ENCODE results near the gene FLOT2.

GRCh38 chr17:28896491-28896883, 1.0 kb downstream of the FLOT2 start:
- TF ChIP-seq SUZ12 (IDR thresholded peaks at IDR 0.05; ENCODE audit: low read length) (no peak), POLR2AphosphoS5 (IDR thresholded peaks at IDR 0.05; ENCODE audit: low read depth, low read length) (no peak), CTCF (IDR thresholded peaks at IDR 0.05; ENCODE audit: control extremely low read depth in 1 of 3, insufficient read depth in 1 of 3, low read depth in 1 of 3, low read length in 3 of 3) (no peak), YY1 (IDR thresholded peaks at IDR 0.05; ENCODE audit: low read depth, low read length) (no peak), SP1 (IDR thresholded peaks at IDR 0.05; ENCODE audit: low read depth, low read length) (no peak), TCF12 (IDR thresholded peaks at IDR 0.05; ENCODE audit: low read depth, low read length) (no peak), BACH1 (IDR thresholded peaks at IDR 0.05; ENCODE audit: low read length) (no peak), JUND (IDR thresholded peaks at IDR 0.05; ENCODE audit: low read length) (no peak), CHD2 (IDR thresholded peaks at IDR 0.05; ENCODE audit: low read length) (no peak), SRF (IDR thresholded peaks at IDR 0.05; ENCODE audit: low read depth, low read length) (no peak), POU5F1 (IDR thresholded peaks at IDR 0.05; ENCODE audit: low read depth, low read length) (no peak)

Data from H1 (cell line).